ENCODE results near the gene RASGRP3.

DNA sequence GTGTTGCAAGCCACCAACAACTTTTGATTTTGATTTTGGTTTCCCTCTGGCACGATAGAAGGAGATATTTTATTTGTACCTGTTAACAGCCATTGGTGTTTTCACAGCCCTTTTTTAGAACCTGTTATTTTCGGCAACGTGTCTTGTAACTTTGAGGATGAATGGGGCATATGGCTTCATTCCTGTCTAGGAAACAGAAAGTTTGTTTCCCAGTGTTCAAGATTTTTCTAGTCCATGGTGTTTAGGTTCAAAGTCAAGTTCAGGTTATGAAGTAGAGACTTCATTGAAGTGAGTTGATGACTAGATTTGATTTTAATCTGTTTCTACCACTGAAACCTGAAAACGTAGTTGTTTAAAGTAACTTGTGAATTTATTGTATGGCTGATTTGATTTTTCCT lies 343 bp downstream of the RASGRP3 start:
- TF ChIP-seq, protein P1, sequence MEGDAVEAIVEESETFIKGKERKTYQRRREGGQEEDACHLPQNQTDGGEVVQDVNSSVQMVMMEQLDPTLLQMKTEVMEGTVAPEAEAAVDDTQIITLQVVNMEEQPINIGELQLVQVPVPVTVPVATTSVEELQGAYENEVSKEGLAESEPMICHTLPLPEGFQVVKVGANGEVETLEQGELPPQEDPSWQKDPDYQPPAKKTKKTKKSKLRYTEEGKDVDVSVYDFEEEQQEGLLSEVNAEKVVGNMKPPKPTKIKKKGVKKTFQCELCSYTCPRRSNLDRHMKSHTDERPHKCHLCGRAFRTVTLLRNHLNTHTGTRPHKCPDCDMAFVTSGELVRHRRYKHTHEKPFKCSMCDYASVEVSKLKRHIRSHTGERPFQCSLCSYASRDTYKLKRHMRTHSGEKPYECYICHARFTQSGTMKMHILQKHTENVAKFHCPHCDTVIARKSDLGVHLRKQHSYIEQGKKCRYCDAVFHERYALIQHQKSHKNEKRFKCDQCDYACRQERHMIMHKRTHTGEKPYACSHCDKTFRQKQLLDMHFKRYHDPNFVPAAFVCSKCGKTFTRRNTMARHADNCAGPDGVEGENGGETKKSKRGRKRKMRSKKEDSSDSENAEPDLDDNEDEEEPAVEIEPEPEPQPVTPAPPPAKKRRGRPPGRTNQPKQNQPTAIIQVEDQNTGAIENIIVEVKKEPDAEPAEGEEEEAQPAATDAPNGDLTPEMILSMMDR (IDR thresholded peaks at IDR 0.05), result no peak
- TF ChIP-seq POLR2A (IDR thresholded peaks at IDR 0.05) (no peak), POLR2AphosphoS5 (IDR thresholded peaks at IDR 0.05) (no peak)
